Body of pancreas (tissue), 4 donors: Measurements from ENCODE around the gene GALNT9.

Source experiments
- POLR2A ChIP-seq, 3 donors: fragments of 450-650 bp; IDR thresholded peaks; one replicate each; pipeline ENCODE4 v1.6.1; 2016; ENCODE audit warnings: antibody characterized with exemption in 3 of 3, mild to moderate bottlenecking in 2 of 3
- TF ChIP-seq, protein P1 (sequence below), 7 experiments: fragments of 450-650 bp in 4 of 7; fragments of 200-600 bp in 3 of 7; sonication (generic) in 3 of 7; IDR thresholded peaks; one replicate each; pipeline ENCODE4 v1.5.1; 2016 to 2019; ENCODE audit warnings: antibody characterized with exemption in 7 of 7

DNA sequence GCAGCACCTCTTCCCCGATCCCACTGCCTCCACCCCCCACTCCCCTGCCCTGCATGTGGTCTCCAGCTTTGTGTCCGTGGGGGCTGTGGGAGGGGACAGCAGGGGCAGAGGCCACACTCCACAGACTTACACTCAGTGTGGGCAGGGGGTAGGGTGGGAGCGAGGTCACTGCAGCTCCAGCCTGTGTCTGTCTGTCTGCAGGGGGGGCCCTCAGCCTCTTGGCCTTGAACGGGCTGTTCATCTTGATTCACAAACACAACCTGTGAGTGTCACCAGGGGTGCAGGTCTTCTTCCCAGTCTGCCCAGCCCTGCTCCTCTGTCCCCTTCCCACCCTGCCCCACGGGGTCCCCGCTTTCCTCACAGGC lies 178.6 kb downstream of the GALNT9 start:
- TF ChIP-seq, protein P1, sequence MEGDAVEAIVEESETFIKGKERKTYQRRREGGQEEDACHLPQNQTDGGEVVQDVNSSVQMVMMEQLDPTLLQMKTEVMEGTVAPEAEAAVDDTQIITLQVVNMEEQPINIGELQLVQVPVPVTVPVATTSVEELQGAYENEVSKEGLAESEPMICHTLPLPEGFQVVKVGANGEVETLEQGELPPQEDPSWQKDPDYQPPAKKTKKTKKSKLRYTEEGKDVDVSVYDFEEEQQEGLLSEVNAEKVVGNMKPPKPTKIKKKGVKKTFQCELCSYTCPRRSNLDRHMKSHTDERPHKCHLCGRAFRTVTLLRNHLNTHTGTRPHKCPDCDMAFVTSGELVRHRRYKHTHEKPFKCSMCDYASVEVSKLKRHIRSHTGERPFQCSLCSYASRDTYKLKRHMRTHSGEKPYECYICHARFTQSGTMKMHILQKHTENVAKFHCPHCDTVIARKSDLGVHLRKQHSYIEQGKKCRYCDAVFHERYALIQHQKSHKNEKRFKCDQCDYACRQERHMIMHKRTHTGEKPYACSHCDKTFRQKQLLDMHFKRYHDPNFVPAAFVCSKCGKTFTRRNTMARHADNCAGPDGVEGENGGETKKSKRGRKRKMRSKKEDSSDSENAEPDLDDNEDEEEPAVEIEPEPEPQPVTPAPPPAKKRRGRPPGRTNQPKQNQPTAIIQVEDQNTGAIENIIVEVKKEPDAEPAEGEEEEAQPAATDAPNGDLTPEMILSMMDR (IDR thresholded peaks at IDR 0.05) = no peak
- no peak for TF ChIP-seq POLR2A (IDR thresholded peaks at IDR 0.05)
